Measurements from ENCODE around the gene L3MBTL3.

Gene L3MBTL3

GRCh38 chr6:130018292-130018743, at the start of gene L3MBTL3:
Gene L3MBTL3, plus strand, starts transcription at chr6:130018581. Its CDS starts 24,119 bp downstream, at chr6:130042700.
- intact Hi-C loops (cut with DNase I): loop anchor here (5.0 kb wide), 1 partner anchor 81 kb away; no protein-coding TSS in a partner anchor
- peak; percentile 79 to 98 (median 87) for DNase-seq

- intact Hi-C loops (cut with DNase I): no loop called here
- DNase-seq: no peak
These were observed 49.3 kb upstream of the L3MBTL3 start for GRCh38 chr6:129969064-129969463.

GRCh38 chr6:129976110-129976509, 42.3 kb upstream of the L3MBTL3 start:
- no peak for DNase-seq
- intact Hi-C loops (cut with DNase I): no loop called here

- DNase-seq: no peak
- intact Hi-C loops (cut with DNase I): no loop called here
These were observed 40.0 kb upstream of the L3MBTL3 start for GRCh38 chr6:129978148-129978916.

- intact Hi-C loops (cut with DNase I): no loop called here
- DNase-seq: no peak
These were observed 37.6 kb upstream of the L3MBTL3 start for GRCh38 chr6:129980821-129981220.

- no peak for DNase-seq
- intact Hi-C loops (cut with DNase I): no loop called here
These were observed 36.8 kb upstream of the L3MBTL3 start for GRCh38 chr6:129981598-129981997.

GRCh38 chr6:129989396-129989795, 29.0 kb upstream of the L3MBTL3 start:
- intact Hi-C loops (cut with DNase I): no loop called here
- no peak for DNase-seq

GRCh38 chr6:129992881-129993280, 25.5 kb upstream of the L3MBTL3 start:
- DNase-seq: no peak
- intact Hi-C loops (cut with DNase I): no loop called here

- DNase-seq: no peak
- intact Hi-C loops (cut with DNase I): no loop called here
These were observed 24.0 kb upstream of the L3MBTL3 start for GRCh38 chr6:129994410-129994809.

- intact Hi-C loops (cut with DNase I): no loop called here
- DNase-seq: no peak
These were observed 22.0 kb upstream of the L3MBTL3 start for GRCh38 chr6:129996387-129996786.

GRCh38 chr6:130000526-130001421, 17.6 kb upstream of the L3MBTL3 start:
- intact Hi-C loops (cut with DNase I): no loop called here

GRCh38 chr6:130008236-130008873, 10.0 kb upstream of the L3MBTL3 start:
- no peak for DNase-seq
- intact Hi-C loops (cut with DNase I): no loop called here

More at GRCh38 chr6:130000526-130001421, 17.6 kb upstream of the L3MBTL3 start:
- DNase-seq: no peak

- DNase-seq: no peak
- intact Hi-C loops (cut with DNase I): no loop called here
These were observed 9.2 kb upstream of the L3MBTL3 start for GRCh38 chr6:130009146-130009545.

GRCh38 chr6:130010387-130010786, 8.0 kb upstream of the L3MBTL3 start:
- DNase-seq: no peak
- intact Hi-C loops (cut with DNase I): no loop called here

GRCh38 chr6:130012728-130013127, 5.7 kb upstream of the L3MBTL3 start:
- intact Hi-C loops (cut with DNase I): no loop called here

GRCh38 chr6:130018744-130019325, 454 bp downstream of the L3MBTL3 start:
- intact Hi-C loops (cut with DNase I): loop anchor here (5.0 kb wide), 1 partner anchor 82 kb away; no protein-coding TSS in a partner anchor
- DNase-seq: peak in 5 of 10 donors; percentile 10 to 79 (median 31)

More at GRCh38 chr6:130012728-130013127, 5.7 kb upstream of the L3MBTL3 start:
- no peak for DNase-seq

GRCh38 chr6:130019326-130020072, 1.1 kb downstream of the L3MBTL3 start:
- intact Hi-C loops (cut with DNase I): loop anchor here (2.0 to 10.0 kb wide), 5 partner anchors 82 to 525 kb away; no protein-coding TSS in a partner anchor

GRCh38 chr6:130020073-130020906, 1.9 kb downstream of the L3MBTL3 start:
- intact Hi-C loops (cut with DNase I): loop anchor here (2.0 to 10.0 kb wide), 4 partner anchors 123 to 525 kb away; no protein-coding TSS in a partner anchor
- peak in 8 of 10 donors; percentile 4 to 87 (median 28) for DNase-seq

More at GRCh38 chr6:130019326-130020072, 1.1 kb downstream of the L3MBTL3 start:
- peak in 9 of 10 donors; percentile 21 to 87 (median 35) for DNase-seq

Measured in posterior cingulate gyrus (tissue), 11 donors.